Esophagus (tissue), 2 donors: ENCODE data around the gene ZNF607. TPM values are rescaled to one million over a fixed set of nuclear protein-coding genes. Genes with fewer than 3 reads are reported as not detected.
"Not testable (repeated sequence)": the region's sequence is repeated elsewhere in the genome, so short reads cannot be mapped to it uniquely, and the experiment has no call there.

ENCODE experiments used
- H3K27ac ChIP-seq, 2 donors: one replicate each; pipeline ENCODE4 v1.5.1; 2013; ENCODE audit warnings: low read depth in 2 of 2, mild to moderate bottlenecking in 2 of 2, inconsistent platforms in 1 of 2, low read length in 1 of 2, moderate library complexity in 1 of 2
- H3K27me3 ChIP-seq, 2 donors: one replicate each; pipeline ENCODE4 v1.6.1; 2013; ENCODE audit warnings: low read length in 2 of 2, control low read depth in 1 of 2, mild to moderate bottlenecking in 1 of 2; ENCODE audit not compliant: insufficient read depth in 2 of 2, control insufficient read depth in 1 of 2
- H3K36me3 ChIP-seq, 2 donors: one replicate each; pipeline ENCODE4 v1.6.1; 2013; ENCODE audit warnings: low read length in 1 of 2; ENCODE audit not compliant: control insufficient read depth in 2 of 2, insufficient read depth in 2 of 2
- H3K4me1 ChIP-seq, 2 donors: one replicate each; pipeline ENCODE4 v1.6.1; 2013; ENCODE audit warnings: low read length in 1 of 2; ENCODE audit not compliant: control insufficient read depth in 2 of 2, insufficient read depth in 2 of 2
- H3K4me3 ChIP-seq, 2 donors: one replicate each; pipeline ENCODE4 v1.5.1; 2013; ENCODE audit warnings: low read length in 2 of 2, mild to moderate bottlenecking in 2 of 2, low read depth in 1 of 2, moderate library complexity in 1 of 2
- H3K9me3 ChIP-seq, 2 donors: one replicate each; pipeline ENCODE4 v1.6.1; 2013; ENCODE audit warnings: mild to moderate bottlenecking in 2 of 2, low read depth in 1 of 2, low read length in 1 of 2, moderate library complexity in 1 of 2; ENCODE audit not compliant: control insufficient read depth in 2 of 2, insufficient read depth in 1 of 2
- WGBS, 2 donors: extraction: QIAGEN DNeasy Blood & Tissue Kit; methylation state at CpG; one replicate each; pipeline ENCODE4 v1.1.7; 2013; 5-methylcytosine and 5-hydroxymethylcytosine counted together
- polyA plus RNA-seq, 2 donors: library from polyadenylated mRNA; stranded (reverse); fragments of 200-250 nt; gene quantifications; one replicate each; pipeline ENCODE4 v1.2.3, GENCODE V29; 2013
- donor health status: healthy with polysubstance abuse.
- donor health status: Bipolar disorder and iron deficiency.

The ZNF607 gene
- polyA plus RNA-seq, 2 donors = 2.1 to 2.5 TPM

DNA sequence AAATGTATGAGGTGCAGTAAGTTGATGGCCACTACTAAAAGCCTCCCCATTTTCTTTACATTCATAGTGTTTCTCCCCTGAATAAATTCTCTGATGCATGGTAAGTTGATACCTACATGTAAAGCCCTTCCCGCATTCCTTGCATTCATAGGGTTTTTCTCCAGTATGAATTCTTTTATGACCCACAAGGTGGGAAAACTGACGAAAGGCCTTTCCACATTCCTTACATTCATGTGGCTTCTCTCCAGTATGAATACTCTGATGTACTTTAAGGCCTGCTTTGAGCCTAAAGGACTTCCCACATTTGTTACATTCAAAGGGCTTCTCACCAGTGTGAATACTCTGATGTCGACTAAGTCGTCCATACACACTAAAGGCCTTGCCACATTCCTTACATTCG lies 20.5 kb downstream of the ZNF607 start:
- H3K27me3 ChIP-seq = no peaks in the 10 kb centered on the region
- no peak overlapping the region for H3K27ac ChIP-seq
- peaks cover 0 to 11% of the 10 kb centered on the region in 2 donors for H3K9me3 ChIP-seq
- H3K4me1 ChIP-seq = no peaks in the 10 kb centered on the region
- WGBS, 2 donors = 93 to 95% methylated on average over 5 of the region's 5 CpGs
- H3K36me3 ChIP-seq = peaks cover 0 to 9% of the 10 kb centered on the region in 2 donors
- no peak overlapping the region for H3K4me3 ChIP-seq

DNA sequence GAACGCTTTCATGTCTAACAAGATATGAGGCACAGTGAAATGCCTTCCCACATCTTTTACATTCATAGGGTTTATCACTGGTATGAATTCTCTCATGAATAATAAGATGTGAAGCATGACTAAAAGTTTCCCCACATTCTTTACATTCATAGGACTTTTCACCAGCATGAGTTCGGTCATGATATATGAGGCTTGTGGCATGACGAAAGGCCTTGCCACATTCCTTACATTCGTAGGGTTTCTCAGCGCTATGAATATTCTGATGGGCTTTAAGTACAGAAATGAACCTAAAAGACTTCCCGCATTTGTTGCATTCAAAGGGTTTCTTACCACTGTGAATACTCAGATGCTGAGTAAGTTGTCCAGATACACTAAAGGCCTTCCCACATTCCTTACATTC lies 21.3 kb downstream of the ZNF607 start:
- Histone ChIP-seq H3K36me3 (peaks cover 0 to 9% of the 10 kb centered on the region in 2 donors), H3K9me3 (peaks cover 0 to 11% of the 10 kb centered on the region in 2 donors), H3K27ac (no peak overlapping the region), H3K4me1 (no peaks in the 10 kb centered on the region), H3K4me3 (no peak overlapping the region), H3K27me3 (no peaks in the 10 kb centered on the region)
- WGBS, 2 donors = 96 to 98% methylated on average over 6 of the region's 6 CpGs

DNA sequence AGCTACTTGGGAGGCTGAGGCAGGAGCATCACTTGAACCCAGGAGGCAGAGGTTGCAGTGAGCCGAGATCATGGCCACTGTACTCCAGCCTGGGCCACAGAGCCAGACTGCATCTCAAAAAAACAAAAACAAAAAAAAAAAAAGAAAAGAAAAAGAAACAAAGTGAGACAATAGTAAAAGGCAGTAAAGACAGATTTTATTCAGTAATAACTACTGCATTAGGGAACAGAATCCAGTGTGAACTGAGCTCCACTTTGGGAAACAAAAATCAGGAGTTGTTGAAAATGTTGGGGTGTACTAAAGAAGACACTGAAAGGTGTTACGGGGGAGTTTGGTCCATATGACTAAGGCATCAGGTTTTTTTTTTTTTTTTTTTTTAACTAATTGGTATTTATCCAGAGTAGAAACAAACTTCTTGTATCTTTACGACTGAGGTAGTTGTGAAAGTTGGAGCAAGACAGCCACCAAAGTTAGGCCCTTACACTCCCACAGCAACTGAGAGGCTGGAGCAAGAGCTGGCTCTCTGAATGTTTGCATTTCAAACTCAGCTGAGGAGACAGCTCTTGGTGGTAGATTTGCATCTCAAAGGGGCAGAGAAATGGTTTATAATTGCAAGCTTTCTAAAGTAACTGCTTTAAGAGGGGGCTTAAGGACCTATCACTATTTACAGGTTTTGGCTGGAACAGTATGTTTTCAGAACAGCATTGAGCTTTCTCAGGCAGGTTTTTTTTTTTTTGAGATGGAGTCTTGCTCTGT lies 24.2 kb downstream of the ZNF607 start:
- no peak overlapping the region for H3K27ac ChIP-seq
- no peak overlapping the region for H3K4me3 ChIP-seq
- peaks cover 0 to 9% of the 10 kb centered on the region in 2 donors for H3K36me3 ChIP-seq
- H3K27me3 ChIP-seq = no peaks in the 10 kb centered on the region
- WGBS, 2 donors = 72 to 76% methylated on average over 3 of the region's 3 CpGs
- H3K4me1 ChIP-seq = no peaks in the 10 kb centered on the region
- H3K9me3 ChIP-seq = peaks cover 0 to 15% of the 10 kb centered on the region in 2 donors

DNA sequence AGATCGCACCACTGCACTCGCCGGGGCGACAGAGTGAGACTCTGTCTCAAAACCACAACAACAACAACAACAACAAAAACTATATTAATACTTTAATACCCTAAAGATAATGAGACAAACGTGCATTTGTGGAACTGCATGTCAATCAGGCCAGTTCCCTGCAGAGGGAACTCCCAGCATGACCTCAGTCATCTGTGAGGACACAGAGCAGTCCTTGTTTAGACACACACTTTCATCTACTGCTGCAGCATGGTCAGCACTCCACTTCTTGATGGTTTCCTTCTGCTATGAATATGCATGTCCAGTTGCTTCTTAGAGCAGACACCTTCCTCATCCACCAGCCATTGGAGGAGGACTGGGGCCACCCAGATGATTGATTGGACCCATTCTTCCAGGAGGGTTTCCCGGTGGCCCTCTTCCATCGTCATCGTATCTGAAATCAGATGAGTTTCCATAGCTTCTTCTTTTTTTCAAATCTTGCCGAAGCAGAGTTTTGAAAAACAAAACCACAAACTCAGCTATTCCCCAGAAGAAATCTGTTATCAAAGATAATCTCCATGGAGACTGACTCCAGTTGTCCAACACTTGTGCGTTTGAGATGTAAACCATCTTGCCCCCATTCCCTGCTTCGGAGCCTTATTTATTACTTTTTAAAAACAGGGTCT lies 26.5 kb downstream of the ZNF607 start:
- 75% methylated on average over 11 of the region's 11 CpGs for WGBS, 2 donors
- peaks cover 0 to 15% of the 10 kb centered on the region in 2 donors for H3K9me3 ChIP-seq
- H3K27ac ChIP-seq = no peak overlapping the region
- peaks cover 0 to 5% of the 10 kb centered on the region in 2 donors for H3K36me3 ChIP-seq
- H3K4me1 ChIP-seq = no peaks in the 10 kb centered on the region
- no peak overlapping the region for H3K4me3 ChIP-seq
- no peaks in the 10 kb centered on the region for H3K27me3 ChIP-seq

DNA sequence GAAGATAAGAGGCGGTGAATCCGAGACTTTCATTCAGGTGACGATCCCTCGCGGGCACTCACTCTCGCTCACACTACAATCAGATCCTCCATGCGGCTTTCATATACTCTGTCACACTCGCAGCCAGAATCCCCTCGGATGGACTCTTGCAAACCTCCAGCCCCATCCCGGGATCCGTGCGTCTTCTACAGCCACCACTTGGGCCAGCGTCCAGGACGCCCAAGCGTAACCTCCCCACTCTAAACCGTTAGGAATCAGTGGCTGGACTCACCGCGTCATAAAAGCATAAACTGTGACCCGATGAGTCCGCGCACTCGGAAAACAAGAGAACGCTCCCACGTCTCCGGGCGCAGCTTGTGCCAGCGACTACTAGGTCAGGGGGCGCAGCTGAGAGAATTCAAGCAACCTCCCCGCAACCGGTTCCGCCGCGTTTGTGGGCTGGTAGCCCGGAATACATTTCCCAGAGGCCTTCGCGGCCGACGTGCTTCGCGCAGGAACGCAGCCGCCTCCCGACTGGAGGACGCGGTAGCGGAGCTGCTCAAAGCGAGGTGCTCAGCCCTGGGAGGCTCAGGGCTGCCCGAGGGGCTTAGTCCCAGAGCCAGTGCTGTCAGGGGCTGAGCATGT lies 27.6 kb downstream of the ZNF607 start:
- Histone ChIP-seq H3K36me3 (peaks cover 0 to 5% of the 10 kb centered on the region in 2 donors), H3K9me3 (peaks cover 0 to 13% of the 10 kb centered on the region in 2 donors), H3K27me3 (no peaks in the 10 kb centered on the region), H3K27ac (peak overlapping the region; percentile 45 to 76), H3K4me3 (peak overlapping the region; percentile 58 to 59), H3K4me1 (no peaks in the 10 kb centered on the region)
- WGBS, 2 donors = 1 to 2% methylated on average over 48 of the region's 48 CpGs

DNA sequence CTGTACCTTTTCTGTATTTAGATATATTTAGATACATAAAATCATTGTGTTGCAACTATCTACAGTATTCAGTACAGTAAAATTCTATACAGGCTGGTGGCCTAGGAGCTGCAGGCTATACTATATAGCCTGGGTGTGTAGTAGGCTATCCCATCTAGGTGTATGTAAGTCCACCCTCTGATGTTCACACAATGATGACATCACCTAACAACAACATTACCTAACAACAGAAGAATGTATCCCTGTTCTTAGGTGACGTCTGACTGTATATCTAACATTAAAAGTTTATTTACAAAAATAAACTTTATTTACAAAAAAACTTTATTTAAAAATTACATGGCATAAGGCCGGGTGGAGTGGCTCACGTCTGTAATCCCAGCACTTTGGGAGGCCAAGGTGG lies 36.0 kb downstream of the ZNF607 start:
- no peak overlapping the region for H3K27ac ChIP-seq
- WGBS, 2 donors = 83 to 89% methylated on average over 3 of the region's 3 CpGs
- no peaks in the 10 kb centered on the region for H3K27me3 ChIP-seq
- H3K4me1 ChIP-seq = no peaks in the 10 kb centered on the region
- peaks cover 4 to 5% of the 10 kb centered on the region in 2 donors for H3K9me3 ChIP-seq
- H3K4me3 ChIP-seq = no peak overlapping the region
- H3K36me3 ChIP-seq = no peaks in the 10 kb centered on the region

DNA sequence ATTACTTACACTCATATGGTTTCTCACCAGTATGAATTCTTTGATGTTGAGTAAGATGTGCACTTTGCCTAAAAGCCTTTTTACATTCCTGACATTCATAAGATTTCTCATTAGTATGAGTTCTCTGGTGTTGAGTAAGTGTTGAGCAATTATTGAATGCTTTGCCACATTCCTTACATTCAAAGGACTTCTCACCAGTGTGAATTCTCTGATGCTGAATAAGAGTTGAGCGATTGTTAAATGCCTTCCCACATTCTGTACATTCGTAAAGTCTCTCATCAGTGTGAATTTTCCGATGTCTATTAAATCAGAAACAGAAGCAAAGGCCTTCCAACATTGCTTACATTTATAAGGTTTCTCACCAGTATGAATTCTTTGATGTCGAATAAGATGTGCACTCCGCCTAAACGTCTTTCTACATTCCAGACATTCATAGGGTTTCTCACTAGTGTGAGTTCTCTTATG lies 50.1 kb downstream of the ZNF607 start:
- Histone ChIP-seq H3K36me3 (no peaks in the 10 kb centered on the region), H3K4me3 (no peak overlapping the region), H3K4me1 (no peaks in the 10 kb centered on the region), H3K9me3 (peaks cover 4 to 6% of the 10 kb centered on the region in 2 donors), H3K27ac (no peak overlapping the region), H3K27me3 (no peaks in the 10 kb centered on the region)
- 92 to 95% methylated on average over 6 of the region's 6 CpGs for WGBS, 2 donors

DNA sequence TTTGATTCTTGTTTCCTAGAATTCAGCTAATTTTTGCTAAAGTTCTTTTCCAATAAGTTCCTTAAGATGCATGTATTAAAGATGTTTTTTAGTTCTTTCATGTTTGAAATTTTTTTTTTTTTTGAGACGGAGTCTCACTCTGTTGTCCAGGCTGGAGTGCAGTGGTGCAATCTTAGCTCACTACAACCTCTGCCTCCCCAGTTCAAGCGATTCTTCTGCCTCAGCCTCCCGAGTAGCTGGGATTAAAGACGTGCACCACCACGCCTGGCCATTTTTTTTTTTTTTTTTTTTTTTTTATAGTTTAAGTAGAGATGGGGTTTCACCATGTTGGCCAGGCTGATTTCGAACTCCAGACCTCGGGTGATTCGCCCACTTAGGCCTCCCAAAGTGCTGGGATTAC lies 62.4 kb downstream of the ZNF607 start:
- WGBS, 2 donors = 94 to 95% methylated on average over 8 of the region's 8 CpGs

DNA sequence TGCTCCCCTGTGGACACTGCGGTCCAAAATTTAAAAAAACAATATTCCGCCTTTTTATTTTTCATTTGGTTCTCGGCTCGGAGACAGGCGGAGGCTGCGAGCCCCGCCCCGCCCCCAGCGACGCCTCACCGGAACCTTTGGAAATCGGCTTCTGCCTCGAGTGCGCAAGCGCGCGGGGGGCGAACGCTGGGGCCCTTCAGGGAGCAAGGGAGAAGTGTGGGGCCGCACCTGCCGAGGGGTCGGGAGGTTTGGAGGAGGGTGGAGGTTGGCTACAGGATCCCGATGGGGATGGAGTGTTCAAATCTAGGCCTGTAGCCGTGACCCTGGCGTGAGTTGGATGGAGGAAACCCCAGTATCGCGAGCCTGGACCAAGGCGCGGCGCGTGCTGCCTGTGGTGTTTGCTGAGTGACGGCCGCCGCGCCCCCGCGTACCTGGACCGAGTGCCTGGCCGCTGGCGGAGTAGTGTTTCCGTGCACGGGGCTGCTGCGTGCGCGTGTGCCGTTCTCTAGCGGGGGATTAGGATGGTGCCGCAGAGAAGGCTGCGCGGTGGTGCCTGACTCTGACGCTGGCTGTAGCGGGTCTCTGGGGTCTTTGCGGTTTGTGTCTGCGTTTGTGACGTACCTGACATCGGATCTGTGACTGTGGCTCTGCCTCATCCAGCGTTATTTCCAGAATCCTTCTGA lies 63.7 kb downstream of the ZNF607 start:
- WGBS, 2 donors = 1% methylated on average over 55 to 57 of the region's 57 CpGs
- Histone ChIP-seq H3K36me3 (no peaks in the 10 kb centered on the region), H3K4me3 (peak overlapping the region; percentile 71 to 76), H3K27me3 (no peaks in the 10 kb centered on the region), H3K9me3 (peaks cover 0 to 3% of the 10 kb centered on the region in 2 donors), H3K4me1 (no peaks in the 10 kb centered on the region), H3K27ac (peak overlapping the region; percentile 89 to 97)

More for the DNA sequence above, 62.4 kb downstream of the ZNF607 start:
- not testable (repeated sequence) for H3K9me3 ChIP-seq, H3K27ac ChIP-seq, H3K27me3 ChIP-seq, H3K36me3 ChIP-seq, H3K4me1 ChIP-seq, H3K4me3 ChIP-seq
